Erythroblast (primary cell): ENCODE results near the gene LRRC4B.

Experiments used
- DNase-seq, 2 experiments: peaks; one replicate each; lab custom pipeline; 2025; lab: John Stamatoyannopoulos, UW
- GATA1 ChIP-seq: IDR thresholded peaks from 2 replicates; pipeline ENCODE4 v1.6.1; 2011; ENCODE audit warnings: low read depth, mild to moderate bottlenecking, control low read depth, low read length, moderate library complexity
- POLR2A ChIP-seq: IDR thresholded peaks from 2 replicates; pipeline ENCODE4 v1.6.1; 2011; ENCODE audit warnings: mild to moderate bottlenecking, low read length

Gene LRRC4B

DNA sequence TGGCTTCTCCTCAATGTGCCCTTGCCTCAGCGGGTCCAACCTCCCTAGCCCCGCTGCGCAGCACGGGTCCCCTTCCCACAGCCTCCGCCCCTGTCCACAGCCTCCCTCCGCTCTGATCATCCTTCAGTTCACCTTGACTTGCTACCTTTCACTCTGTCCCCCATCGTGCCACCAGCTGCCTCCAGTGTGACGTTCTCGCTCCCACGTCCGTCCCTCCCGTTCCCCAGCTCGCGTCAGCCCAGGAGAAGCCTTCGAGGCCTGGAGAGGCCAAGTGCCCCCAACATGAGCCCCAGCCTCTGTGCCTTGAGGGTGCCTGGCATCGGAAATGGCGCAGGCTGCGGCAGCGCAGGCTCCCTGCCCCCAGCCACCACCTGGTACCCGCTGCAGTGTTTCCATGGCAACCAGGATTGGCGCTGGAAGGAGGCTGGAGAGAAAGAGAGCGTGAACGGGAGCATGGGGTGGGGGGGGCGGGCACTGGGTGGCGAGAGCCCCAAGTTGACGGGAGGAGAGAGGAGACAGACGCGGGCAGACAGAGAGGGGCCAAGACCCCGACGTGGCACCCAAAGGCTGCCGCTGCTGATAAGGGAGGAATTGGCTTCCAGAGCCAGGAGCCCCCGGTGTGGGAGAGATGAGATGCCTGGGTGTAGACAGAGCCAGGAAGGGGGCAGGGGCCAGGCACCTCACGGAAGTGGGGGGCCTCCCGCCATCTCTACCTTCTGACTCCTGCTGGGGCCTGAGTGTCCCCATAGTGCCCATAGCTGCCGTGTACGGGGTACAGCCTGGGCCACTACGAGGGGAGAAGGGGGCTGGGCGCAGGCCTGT, 53.7 kb downstream of the LRRC4B start:
- no peak for TF ChIP-seq GATA1
- TF ChIP-seq POLR2A: no peak
- DNase-seq: no peak

DNA sequence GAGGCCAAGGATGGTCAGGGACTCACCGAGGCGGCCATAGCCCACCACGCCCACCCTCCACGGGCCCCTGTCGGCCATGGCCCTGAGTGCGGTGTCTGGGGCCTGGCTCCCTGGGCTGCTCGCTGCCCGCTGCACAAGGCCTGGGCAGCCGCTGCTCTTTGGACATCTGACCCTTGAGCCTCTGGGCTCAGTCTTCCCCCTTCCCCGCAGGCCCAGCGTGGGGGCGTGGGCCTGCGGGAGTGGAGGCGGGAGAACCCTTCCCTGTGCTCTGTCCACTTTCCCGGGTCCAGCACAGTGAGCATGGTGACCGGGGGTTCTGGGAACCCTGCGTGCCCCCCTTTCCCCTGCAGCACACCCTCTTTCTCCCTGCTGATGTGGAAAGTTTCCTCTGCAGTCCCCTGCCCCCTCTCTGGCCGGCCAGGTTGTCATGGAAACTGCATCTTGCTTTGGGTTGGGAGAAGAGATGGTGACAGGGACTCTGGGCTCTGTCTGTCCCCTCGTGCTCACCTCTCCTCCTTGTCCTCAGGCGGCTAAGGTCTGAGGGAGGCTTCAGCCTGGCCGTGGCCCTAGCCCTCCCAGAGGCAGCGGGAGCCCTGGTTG, 54.4 kb downstream of the LRRC4B start, which contains the start of gene ASPDH:
TSS of gene ASPDH (minus strand) at position 168 of the 600 bp plus-strand sequence. CDS start at position 78, 90 bp downstream.
- TF ChIP-seq POLR2A (no peak), GATA1 (no peak)

DNA sequence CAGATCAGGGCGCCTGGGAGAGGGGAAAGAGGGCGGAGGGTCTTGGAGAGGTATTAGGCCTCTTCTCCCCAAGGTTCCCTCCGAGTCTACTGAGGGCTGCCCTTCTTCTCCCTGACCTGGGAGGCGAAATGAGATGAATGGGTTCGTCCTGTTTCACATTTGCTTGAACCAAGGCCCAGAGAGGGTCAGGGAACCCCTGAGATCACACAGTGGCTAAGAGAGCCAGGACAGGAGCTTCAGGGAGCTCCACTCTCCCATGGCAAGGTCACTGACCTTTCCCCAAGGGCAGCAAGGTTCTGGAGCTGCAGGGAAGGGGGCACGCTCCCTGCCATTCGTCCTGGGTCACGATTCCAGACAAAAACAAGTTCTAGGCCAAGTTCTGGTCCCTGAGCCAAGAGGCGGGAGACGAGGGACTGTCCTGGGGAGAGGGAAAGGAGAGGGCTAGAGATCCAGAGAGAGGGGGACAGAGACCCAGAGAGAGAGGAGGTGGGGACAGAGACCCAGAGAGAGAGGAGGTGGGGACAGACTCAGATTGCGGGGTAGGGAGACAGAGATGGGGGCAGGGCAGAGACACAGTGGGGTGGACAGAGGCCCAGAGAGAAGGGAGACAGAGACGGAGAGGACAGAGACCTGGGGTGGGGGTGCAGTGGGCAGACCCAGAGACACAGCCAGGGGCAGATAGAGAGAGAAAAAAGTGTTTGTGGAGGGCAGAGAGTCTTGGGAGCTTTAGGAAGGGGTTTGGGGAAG, 55.1 kb downstream of the LRRC4B start:
- DNase-seq: no peak
- TF ChIP-seq POLR2A: no peak
- no peak for TF ChIP-seq GATA1

More for the DNA sequence above, 54.4 kb downstream of the LRRC4B start, which contains the start of gene ASPDH:
- no peak for DNase-seq

DNA sequence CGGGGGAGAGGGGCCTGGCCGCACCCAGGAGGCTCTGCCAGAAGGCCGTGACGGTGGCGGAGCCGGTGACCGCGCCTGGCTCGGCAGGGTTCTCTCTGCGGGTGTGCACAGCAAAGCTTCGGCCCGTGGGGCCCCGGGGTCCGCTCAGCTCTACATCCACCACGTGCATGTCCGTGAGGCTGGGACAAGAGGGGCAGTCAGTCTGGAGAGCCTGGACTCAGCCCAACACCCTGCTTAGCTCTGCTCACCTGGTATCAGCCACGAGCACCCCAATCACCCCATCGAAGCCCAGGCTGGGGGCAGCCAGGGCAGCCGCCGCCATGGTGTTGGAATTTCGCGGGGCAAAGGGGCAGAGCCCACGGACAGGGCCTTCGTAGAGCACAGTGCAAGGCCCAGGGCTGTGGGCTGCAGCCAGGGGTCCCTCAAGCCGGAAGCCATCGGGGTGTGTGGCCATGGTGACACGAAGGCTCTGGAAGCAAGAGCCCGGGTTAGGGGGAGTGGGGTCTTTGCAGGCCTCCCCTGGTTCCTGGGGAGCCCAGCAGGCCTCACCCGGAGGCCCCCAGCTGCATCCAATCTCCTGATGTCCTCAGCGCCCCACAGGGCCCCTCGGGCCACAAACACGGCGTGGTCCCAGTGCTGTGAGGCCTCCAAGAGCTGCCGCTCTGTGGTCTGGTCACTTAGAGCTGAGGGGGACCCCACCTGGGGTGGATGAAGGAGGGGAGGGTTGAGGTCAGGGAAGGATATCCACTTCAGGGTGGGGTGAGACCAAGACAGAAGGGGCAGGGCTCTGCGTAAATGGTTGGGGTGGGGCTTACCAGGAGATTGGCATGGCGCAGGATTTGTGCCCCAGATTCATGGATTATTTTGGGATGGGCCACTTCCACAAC, 55.9 kb downstream of the LRRC4B start:
- TF ChIP-seq GATA1 (no peak), POLR2A (no peak)

DNA sequence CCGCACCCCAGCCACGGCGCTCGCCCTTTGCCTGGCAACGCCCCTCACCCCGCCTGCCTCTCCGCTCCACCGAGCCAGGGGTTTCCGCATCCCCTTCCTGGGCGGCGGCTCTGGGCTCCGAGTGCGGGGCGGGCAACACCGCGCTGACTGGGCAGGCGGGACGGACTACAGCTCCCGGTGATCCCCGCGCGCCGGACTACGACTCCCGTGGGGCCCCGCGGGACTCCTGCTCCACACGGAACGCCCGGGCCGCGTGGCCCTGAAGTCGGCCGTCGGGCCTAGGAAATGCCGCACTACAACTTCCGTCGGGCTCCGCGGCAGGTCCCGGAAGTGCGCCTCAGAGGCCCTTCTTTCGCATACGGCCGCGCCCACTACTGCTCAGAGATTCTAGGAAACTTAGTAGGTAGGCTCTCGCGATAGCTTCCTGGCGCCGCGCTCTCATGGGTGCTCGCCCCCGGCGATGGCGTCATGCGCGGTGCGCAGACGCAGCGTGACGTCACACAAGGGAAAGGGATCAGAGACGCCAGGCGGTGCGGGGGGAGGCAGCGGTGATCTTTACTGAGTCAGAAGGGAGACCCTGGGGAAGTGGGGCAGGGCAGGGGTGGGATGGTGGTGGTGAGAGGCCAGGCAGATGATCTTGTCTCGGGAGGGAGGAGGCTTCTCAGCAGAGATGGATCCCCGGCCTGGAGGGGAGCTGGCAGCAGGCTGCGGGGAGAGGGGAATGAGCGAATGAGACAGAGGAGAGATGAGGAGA, 57.0 kb downstream of the LRRC4B start, which contains the start of gene JOSD2:
TSS of gene JOSD2 (minus strand) at position 123 of the 754 bp plus-strand sequence. CDS start 760 bp downstream, outside the sequence.
- TF ChIP-seq GATA1 (no peak), POLR2A (peak; percentile 69)
- peak; percentile 99 for DNase-seq

More for the DNA sequence above, 55.9 kb downstream of the LRRC4B start:
- no peak for DNase-seq

DNA sequence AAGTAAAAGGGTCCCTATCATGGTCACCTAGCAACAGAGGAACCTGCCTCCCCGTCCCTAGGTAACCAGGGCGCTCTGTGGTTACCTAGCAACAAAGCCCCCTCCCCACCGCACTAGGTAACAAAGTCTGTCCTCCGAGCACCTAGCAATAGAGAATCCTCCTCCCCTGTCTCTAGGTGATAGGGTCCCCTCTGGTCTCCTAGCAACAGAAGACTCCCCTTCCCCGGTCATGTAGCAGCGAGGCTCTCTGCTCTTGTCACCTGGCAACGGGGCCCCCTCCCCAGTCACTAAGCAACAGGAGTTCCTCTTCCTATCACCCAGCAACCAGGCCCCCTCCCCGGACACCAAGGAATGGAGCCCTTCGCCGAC, 57.6 kb downstream of the LRRC4B start:
- no peak for DNase-seq
- no peak for TF ChIP-seq GATA1
- no peak for TF ChIP-seq POLR2A

DNA sequence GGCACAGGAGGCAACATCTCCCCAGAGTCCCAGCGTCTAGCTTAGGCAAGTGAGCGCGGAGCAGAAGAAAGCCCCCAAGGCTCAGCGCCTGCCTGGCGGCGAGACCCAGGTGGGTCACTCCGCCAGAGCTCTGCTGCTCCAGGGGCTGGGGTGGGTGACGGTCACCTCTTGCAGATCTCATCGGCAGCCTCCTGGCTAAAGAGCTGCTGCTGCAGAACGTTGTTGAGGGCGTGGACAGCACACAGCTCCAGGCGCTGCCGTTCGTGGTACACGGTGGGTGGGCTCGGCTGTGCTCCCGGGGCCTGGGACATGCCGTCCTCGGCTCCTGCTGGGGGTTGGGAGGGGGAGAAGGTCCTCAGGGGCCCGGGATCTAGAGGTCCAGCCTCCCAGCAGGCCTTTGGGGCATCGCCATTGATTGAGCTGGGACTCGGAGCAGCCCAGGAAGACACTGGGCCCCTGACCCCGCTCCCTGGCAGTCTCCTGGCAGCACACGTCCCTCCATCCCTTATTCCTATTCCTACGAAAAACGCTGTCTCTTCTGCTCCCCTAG, 58.0 kb downstream of the LRRC4B start:
- TF ChIP-seq POLR2A: no peak
- no peak for TF ChIP-seq GATA1
- no peak for DNase-seq

DNA sequence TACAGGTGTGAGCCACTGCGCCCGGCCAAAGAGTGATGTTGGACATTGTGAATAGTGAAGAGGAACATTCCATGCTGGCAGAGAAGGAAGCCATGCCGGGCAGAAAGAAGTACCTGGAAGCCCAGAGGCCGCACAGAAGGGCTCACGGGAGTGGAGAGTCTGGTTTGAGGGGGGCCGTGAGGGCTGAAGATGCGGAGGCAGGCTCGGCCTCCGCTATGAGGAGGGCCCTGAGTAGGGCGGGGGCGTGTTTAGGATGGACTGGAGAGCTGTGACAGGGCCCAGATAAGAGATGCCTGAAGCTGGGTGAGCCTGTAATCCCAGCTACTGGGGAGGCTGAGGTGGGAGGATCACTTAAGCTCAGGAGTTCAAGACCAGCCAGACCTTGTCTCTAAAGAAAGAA, 58.9 kb downstream of the LRRC4B start:
- TF ChIP-seq POLR2A: no peak
- no peak for TF ChIP-seq GATA1
- DNase-seq: peak; percentile 38 to 46

DNA sequence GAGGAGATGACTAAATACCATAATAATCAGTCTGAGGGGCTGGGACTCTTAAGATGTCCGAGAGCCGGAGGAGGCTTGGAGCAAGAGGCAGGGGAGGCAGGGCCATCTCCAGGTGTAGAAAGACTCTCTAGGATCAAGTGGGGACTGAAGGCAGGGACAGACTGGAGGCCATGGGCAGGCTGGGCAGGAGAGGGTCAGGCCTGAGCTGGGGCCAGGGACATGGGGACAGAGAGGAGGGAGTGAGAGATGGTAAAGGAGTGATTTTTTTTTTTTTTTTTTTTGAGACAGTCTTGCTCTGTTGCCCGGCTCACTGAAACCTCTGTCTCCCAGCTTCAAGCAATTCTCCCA, 59.4 kb downstream of the LRRC4B start:
- DNase-seq: no peak
- no peak for TF ChIP-seq GATA1
- TF ChIP-seq POLR2A: no peak

DNA sequence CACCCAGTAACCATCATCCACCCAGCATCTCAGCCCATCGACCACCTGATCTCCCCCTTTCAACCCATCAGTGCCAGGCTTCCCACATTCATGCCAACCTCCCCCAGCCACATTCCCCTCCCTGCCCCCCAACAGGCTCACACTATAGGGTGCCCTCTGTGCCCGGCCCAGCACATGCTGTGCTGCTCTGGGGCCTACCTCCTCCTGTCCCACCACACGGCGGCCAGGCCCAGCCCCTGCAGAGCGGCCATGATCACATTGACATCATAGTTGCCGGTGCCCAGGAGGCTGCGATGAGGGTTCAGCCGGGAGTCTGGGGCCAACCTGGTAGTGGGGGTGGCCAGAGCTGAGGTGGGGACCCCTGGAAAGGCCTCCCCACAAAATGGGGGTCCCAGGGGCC, 60.9 kb downstream of the LRRC4B start:
- TF ChIP-seq POLR2A: no peak
- no peak for TF ChIP-seq GATA1
- DNase-seq: no peak

DNA sequence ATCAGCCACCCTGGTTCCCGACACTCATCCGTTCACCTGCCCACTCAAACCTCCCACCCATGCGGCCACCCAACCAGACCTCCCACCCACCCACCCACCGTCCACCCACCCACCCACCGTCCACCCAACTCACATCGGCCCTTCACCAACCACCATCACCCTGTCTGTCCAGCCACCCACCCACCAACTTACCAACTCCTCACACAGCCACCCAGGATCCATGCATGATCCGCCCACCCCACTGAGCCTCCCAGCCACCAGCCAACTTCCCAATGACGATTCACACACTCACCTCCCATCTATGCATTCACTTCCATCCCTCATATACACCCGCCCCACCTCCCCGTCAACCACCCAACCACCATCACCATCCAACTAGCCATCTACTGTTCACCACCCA, 61.5 kb downstream of the LRRC4B start:
- no peak for DNase-seq
- TF ChIP-seq POLR2A (no peak), GATA1 (no peak)

DNA sequence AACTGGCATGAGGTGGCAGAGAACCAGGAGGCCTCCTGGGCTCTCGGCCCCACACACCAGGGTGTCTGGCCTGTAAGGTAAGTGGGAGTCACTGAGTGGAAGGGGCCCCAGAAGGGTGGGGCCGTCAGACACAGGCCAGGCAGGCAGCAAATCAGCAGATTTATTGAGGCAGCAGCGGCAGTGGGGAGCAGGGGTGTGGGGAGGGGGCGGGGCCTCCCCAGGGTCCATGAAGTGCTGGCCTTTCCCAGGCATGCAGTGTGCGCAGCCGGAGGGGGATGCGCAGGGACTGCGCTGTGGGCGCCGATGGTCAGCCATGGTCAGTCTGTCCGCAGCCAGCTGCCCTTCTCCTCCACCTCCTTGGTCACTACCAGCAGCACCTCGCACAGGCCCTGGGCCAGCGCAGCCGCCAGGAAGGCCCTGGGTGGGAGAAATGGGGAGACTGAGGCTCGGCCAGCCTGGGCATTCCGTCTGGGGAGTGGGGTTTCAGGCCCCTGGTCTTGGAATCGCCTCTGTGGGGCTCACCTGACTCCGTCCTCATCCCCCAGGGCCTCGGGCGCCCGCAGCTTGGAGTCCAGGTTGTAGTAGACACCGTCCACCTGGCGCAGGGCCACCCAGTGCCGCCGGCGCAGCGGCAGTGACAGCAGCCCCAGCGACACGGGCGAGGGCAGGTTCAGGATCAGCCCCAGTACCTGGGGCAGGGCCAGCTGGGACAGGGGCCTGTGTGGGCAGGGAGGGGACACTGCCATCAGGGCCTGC, 62.2 kb downstream of the LRRC4B start:
- TF ChIP-seq GATA1 (no peak), POLR2A (no peak)
- no peak for DNase-seq
